ENCODE data around the gene MIEF1.

DNA sequence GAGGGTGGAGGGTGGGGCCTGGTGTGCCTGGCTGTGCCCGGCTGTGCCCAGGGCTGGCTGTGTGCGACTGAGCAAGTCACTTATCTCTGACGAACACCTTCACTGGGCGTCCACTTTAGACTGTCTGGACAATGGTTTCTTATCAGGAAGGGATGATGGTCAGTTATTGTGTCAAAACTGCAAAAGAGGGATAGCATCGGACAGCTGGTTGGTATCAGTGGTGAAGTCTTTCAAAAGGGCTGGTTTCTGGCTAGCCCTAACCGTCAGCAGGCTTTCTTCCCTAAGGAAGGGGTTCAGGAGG, 49.4 kb upstream of the MIEF1 start:
- TF ChIP-seq, protein P1, sequence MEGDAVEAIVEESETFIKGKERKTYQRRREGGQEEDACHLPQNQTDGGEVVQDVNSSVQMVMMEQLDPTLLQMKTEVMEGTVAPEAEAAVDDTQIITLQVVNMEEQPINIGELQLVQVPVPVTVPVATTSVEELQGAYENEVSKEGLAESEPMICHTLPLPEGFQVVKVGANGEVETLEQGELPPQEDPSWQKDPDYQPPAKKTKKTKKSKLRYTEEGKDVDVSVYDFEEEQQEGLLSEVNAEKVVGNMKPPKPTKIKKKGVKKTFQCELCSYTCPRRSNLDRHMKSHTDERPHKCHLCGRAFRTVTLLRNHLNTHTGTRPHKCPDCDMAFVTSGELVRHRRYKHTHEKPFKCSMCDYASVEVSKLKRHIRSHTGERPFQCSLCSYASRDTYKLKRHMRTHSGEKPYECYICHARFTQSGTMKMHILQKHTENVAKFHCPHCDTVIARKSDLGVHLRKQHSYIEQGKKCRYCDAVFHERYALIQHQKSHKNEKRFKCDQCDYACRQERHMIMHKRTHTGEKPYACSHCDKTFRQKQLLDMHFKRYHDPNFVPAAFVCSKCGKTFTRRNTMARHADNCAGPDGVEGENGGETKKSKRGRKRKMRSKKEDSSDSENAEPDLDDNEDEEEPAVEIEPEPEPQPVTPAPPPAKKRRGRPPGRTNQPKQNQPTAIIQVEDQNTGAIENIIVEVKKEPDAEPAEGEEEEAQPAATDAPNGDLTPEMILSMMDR (conservative IDR thresholded peaks at IDR 0.05 in 1 of 2, IDR thresholded peaks at IDR 0.05 in 1 of 2; ENCODE audit: extremely low read depth in 1 of 2, insufficient read depth in 1 of 2, low read depth in 1 of 2, low read length in 2 of 2), result no peak
- TF ChIP-seq EZH2 (IDR thresholded peaks at IDR 0.05; ENCODE audit: borderline replicate concordance, low read length), result no peak

Data from mammary epithelial cell (primary cell).